ENCODE data around the gene LRBA. TPM values are rescaled to one million over a fixed set of nuclear protein-coding genes. Genes with fewer than 3 reads are reported as not detected.

LRBA gene
- total RNA-seq, 2 donors from 2014 or later = 30.9 to 33.7 TPM

DNA sequence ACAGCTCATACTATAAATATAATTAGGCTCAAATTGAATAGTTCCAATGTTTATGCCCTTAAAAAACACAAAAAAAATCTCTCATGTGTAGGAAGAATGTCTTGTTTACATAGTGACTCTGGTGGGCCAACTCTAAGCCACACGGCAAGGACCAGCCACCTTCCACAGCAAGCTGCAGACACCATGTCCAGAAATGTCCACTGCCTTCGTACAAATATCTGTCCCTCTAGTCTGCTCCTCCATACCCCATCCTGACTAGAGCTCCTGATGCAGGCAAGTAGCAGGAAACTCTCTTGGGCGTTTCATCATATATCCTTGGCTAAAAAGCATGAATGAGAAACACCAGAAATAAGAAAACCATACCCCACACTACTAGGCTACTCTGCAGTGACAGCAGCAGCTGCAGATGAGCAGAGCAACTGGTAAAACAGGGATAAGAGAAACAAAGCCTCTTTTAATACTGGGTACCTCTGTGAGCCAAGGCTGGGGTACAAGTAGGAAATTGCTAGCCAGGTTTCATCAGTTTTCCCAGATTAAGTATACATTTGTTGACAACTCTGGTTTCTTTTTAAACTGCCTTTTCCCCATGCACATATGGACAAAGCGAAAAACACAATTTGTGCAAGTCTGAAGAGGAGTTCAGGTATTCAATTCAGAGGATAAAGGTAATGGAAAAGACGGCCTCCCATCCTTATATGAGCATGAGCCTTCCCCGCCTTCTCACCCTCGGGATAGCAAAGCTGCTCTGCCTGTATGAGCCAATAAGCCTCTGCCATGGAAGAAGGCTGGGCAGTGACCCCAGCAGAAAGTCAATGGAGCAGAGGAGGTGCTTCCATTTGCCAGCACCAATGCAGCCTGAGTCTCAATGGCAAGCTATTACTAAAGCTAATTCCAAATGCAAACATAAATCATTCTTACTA, 691.4 kb downstream of the LRBA start:
- no peaks in the 10 kb centered on the region for H3K27me3 ChIP-seq (replicated peaks; ENCODE audit: insufficient read depth)
- H3K4me1 ChIP-seq (ENCODE audit: control insufficient read depth in 1 of 2, low read depth in 2 of 2) = peaks cover 0 to 20% of the 10 kb centered on the region in 2 donors
- H3K9me3 ChIP-seq = no peaks in the 10 kb centered on the region
- no peak overlapping the region for H3K27ac ChIP-seq
- H3K36me3 ChIP-seq = no peaks in the 10 kb centered on the region
- TF ChIP-seq, protein P1, sequence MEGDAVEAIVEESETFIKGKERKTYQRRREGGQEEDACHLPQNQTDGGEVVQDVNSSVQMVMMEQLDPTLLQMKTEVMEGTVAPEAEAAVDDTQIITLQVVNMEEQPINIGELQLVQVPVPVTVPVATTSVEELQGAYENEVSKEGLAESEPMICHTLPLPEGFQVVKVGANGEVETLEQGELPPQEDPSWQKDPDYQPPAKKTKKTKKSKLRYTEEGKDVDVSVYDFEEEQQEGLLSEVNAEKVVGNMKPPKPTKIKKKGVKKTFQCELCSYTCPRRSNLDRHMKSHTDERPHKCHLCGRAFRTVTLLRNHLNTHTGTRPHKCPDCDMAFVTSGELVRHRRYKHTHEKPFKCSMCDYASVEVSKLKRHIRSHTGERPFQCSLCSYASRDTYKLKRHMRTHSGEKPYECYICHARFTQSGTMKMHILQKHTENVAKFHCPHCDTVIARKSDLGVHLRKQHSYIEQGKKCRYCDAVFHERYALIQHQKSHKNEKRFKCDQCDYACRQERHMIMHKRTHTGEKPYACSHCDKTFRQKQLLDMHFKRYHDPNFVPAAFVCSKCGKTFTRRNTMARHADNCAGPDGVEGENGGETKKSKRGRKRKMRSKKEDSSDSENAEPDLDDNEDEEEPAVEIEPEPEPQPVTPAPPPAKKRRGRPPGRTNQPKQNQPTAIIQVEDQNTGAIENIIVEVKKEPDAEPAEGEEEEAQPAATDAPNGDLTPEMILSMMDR (IDR thresholded peaks at IDR 0.05) = no peak
- H3K4me3 ChIP-seq = no peak overlapping the region
- DNase-seq (ENCODE audit: low spot score) = no peak
- ATAC-seq (ENCODE audit: insufficient number of reproducible peaks, low FRiP score, low read depth) = no peak

DNA sequence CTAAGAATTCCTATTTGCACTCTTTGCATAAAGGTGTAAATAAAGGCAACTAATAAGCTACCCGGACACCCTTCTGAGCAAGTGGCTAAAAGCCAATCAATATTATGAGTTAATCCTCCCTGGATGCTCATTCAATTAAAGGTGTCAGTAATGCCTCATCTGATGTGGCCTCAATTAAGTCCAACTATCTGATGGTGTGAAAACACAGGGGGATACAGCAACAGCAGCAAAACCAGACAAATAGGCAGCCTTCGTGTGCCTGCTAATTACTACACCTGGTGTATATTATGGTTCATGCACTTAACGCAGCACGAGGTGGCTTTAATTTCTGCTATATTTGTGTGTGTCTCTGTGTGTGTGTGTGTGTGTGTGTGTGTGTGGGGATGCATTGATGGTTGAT, 692.4 kb downstream of the LRBA start:
- TF ChIP-seq, protein P1 (IDR thresholded peaks at IDR 0.05) = no peak
- Histone ChIP-seq H3K27me3 (replicated peaks; ENCODE audit: insufficient read depth) (no peaks in the 10 kb centered on the region), H3K36me3 (no peaks in the 10 kb centered on the region), H3K4me1 (ENCODE audit: control insufficient read depth in 1 of 2, low read depth in 2 of 2) (peaks cover 0 to 20% of the 10 kb centered on the region in 2 donors), H3K27ac (no peak overlapping the region), H3K4me3 (no peak overlapping the region), H3K9me3 (no peaks in the 10 kb centered on the region)
- ATAC-seq (ENCODE audit: insufficient number of reproducible peaks, low FRiP score, low read depth) (no peak), DNase-seq (ENCODE audit: low spot score) (no peak)

DNA sequence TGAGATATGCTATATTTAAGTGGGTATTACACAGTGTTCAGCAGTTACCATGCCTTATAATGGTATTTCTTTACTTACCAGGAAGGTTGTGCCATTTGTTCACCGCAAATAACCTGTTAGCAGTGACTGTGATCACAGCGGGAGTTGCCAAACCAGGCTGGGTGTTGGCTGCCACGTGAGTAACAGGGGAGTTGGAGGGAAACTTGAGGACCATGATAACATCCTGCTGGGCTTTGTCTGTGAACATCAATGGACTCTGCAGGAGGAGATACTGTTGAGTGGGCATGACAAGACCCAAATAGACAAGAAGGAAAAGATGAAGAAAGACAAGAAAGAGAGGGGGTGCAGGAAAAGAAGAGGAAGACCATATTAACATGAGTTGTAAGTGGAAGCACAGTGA, 694.0 kb downstream of the LRBA start:
- Histone ChIP-seq H3K4me3 (no peak overlapping the region), H3K4me1 (ENCODE audit: control insufficient read depth in 1 of 2, low read depth in 2 of 2) (peaks cover 3 to 16% of the 10 kb centered on the region in 2 donors), H3K27me3 (replicated peaks; ENCODE audit: insufficient read depth) (no peaks in the 10 kb centered on the region), H3K36me3 (no peaks in the 10 kb centered on the region), H3K9me3 (no peaks in the 10 kb centered on the region), H3K27ac (no peak overlapping the region)
- TF ChIP-seq, protein P1 (IDR thresholded peaks at IDR 0.05) = no peak
- ATAC-seq (ENCODE audit: insufficient number of reproducible peaks, low FRiP score, low read depth) (no peak), DNase-seq (ENCODE audit: low spot score) (no peak)

DNA sequence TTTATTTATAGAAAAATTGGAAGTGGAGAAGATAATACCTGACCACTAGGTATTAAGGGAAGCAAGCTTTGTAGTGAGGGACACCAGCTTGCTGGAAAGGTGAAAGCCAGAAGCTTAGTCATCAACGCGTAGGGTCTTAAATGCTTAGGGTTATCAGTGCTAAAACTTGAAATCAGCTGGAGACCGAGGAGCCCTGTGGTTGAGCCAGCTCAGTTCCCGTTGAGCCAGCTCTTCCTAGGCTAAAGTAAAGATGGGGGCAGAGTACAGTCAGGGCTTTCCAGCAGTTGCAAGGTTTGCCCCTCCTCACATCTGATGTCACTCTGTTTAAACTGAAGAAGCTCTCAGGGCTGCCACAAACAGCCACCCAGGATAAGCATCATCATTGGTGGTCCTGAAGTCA, 696.1 kb downstream of the LRBA start:
- Histone ChIP-seq H3K27ac (no peak overlapping the region), H3K9me3 (no peaks in the 10 kb centered on the region), H3K27me3 (replicated peaks; ENCODE audit: insufficient read depth) (no peaks in the 10 kb centered on the region), H3K4me1 (ENCODE audit: control insufficient read depth in 1 of 2, low read depth in 2 of 2) (peaks cover 3 to 9% of the 10 kb centered on the region in 2 donors), H3K36me3 (no peaks in the 10 kb centered on the region), H3K4me3 (no peak overlapping the region)
- TF ChIP-seq, protein P1 (IDR thresholded peaks at IDR 0.05) = no peak
- no peak for DNase-seq (ENCODE audit: low spot score)
- ATAC-seq (ENCODE audit: insufficient number of reproducible peaks, low FRiP score, low read depth) = no peak

DNA sequence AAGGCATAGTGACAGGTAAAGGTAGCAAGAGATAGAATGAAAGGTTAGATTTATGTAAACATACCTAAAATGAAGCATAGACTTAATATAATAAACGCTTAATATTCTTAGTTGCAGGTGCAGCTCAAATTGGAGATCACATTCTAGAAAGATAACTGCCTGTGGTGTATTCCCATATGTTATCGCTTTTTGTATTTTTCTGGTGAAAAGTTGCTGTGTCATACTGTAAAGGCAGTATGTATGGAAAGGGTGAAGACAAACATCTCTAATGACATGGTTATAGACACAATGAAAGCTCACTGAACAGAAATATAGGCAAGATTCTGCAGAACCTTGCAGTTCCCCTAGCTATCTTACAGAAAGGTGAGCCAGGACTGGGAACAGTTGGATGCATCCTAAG, 696.6 kb downstream of the LRBA start:
- H3K4me3 ChIP-seq = no peak overlapping the region
- no peak overlapping the region for H3K27ac ChIP-seq
- H3K36me3 ChIP-seq = no peaks in the 10 kb centered on the region
- ATAC-seq (ENCODE audit: insufficient number of reproducible peaks, low FRiP score, low read depth) (no peak), DNase-seq (ENCODE audit: low spot score) (no peak)
- H3K4me1 ChIP-seq (ENCODE audit: control insufficient read depth in 1 of 2, low read depth in 2 of 2) = peaks cover 3 to 7% of the 10 kb centered on the region in 2 donors
- TF ChIP-seq, protein P1 (IDR thresholded peaks at IDR 0.05) = no peak
- no peaks in the 10 kb centered on the region for H3K27me3 ChIP-seq (replicated peaks; ENCODE audit: insufficient read depth)
- H3K9me3 ChIP-seq = no peaks in the 10 kb centered on the region

All from thoracic aorta (tissue), 2 donors.